A549 (cell line): ENCODE results near the gene DLG4. TPM values are rescaled to one million over a fixed set of nuclear protein-coding genes. Genes with fewer than 3 reads are reported as not detected.
A peak's percentile ranks its signal among the peaks of the same experiment; 100 is the strongest.

ENCODE experiments used
- ATAC-seq, 2 experiments: fragments of 200-7000 bp in 1 of 2; fragments of >200 bp in 1 of 2; cut with Nextera tagmentation in 1 of 2; cut with Tn5 transposase in 1 of 2; 3 replicates each; pipeline versions ENCODE4 v1.8.0 to v1.9.1; 2018 to 2020; ENCODE audit warnings: mild to moderate bottlenecking in 1 of 2, moderate library complexity in 1 of 2
- CTCF ChIA-PET: fragments of 300-600 bp; sonication (Branson Sonifier 250); formaldehyde crosslinking; extraction: SDS; loops from one replicate; lab custom pipeline; 2021; ENCODE audit warnings: antibody characterized with exemption, inconsistent platforms; lab: Yijun Ruan, JAX
- POLR2A ChIA-PET: fragments of 350-600 bp; formaldehyde crosslinking; extraction: SDS; loops from one replicate; lab custom pipeline; 2021; ENCODE audit warnings: antibody characterized with exemption, inconsistent platforms; lab: Yijun Ruan, JAX
- DNase-seq, 2 experiments: peaks; one replicate each; pipeline versions ENCODE4 v3.0.0 to v3.0.0-alpha.2; 2011 to 2016; ENCODE audit warnings: low read depth in 1 of 2, low spot score in 1 of 2
- FAIRE-seq: peaks from 2 replicates; lab custom pipeline; 2011; peaks lifted over from hg19 to GRCh38; lab: Jason Lieb, UNC
- H3K27ac ChIP-seq, 2 experiments: fragments of >200 bp; sonication (Bioruptor Twin); formaldehyde crosslinking; 3 replicates each; pipeline ENCODE4 v1.5.1; 2016 to 2017
- H3K4me1 ChIP-seq: fragments of >200 bp; sonication (Bioruptor Twin); formaldehyde crosslinking; 3 replicates; pipeline ENCODE4 v1.6.1; 2016
- H3K4me2 ChIP-seq: fragments of >200 bp; sonication (Bioruptor Twin); formaldehyde crosslinking; 3 replicates; pipeline ENCODE4 v1.6.1; 2016
- H3K4me3 ChIP-seq: fragments of >200 bp; sonication (Bioruptor Twin); formaldehyde crosslinking; 3 replicates; pipeline ENCODE4 v1.5.1; 2016
- H3K9me3 ChIP-seq: fragments of >200 bp; sonication (Bioruptor Twin); formaldehyde crosslinking; 3 replicates; pipeline ENCODE4 v1.6.1; 2016
- BHLHE40 ChIP-seq: IDR thresholded peaks from 2 replicates; pipeline ENCODE4 v1.6.1; 2012; ENCODE audit warnings: low read depth, low read length, inconsistent platforms
- CHD2 ChIP-seq: fragments of 150-350 bp; IDR thresholded peaks from 2 replicates; pipeline ENCODE4 v1.6.1; 2014; ENCODE audit warnings: low read length; ENCODE audit not compliant: partially characterized antibody
- CHD4 ChIP-seq: fragments of 200-600 bp; sonication (generic); IDR thresholded peaks from 2 replicates; pipeline ENCODE4 v1.6.1; 2016; ENCODE audit warnings: antibody characterized with exemption, mild to moderate bottlenecking, borderline replicate concordance
- EP300 ChIP-seq, 2 experiments: fragments of >200 bp; sonication (Bioruptor Twin); formaldehyde crosslinking; IDR thresholded peaks; 2 replicates in 1 of 2; 3 replicates in 1 of 2; pipeline ENCODE4 v1.6.1; 2016 to 2017
- GATA3 ChIP-seq: IDR thresholded peaks from 2 replicates; pipeline ENCODE4 v1.6.1; 2012; ENCODE audit warnings: borderline replicate concordance
- HDAC2 ChIP-seq: fragments of 200-600 bp; sonication (generic); IDR thresholded peaks from 2 replicates; pipeline ENCODE4 v1.6.1; 2016
- JUN ChIP-seq, 2 experiments: fragments of >200 bp; sonication (Bioruptor Twin); formaldehyde crosslinking; IDR thresholded peaks; 2 replicates in 1 of 2; 3 replicates in 1 of 2; pipeline ENCODE4 v1.6.1; 2016 to 2017
- JUNB ChIP-seq: fragments of >200 bp; sonication (Bioruptor Twin); formaldehyde crosslinking; IDR thresholded peaks from 2 replicates; pipeline ENCODE4 v1.6.1; 2016
- KDM1A ChIP-seq: fragments of 200-600 bp; sonication (generic); IDR thresholded peaks from 2 replicates; pipeline ENCODE4 v1.6.1; 2016; ENCODE audit warnings: low read depth, mild to moderate bottlenecking
- MAZ ChIP-seq: fragments of 150-350 bp; IDR thresholded peaks from 2 replicates; pipeline ENCODE4 v1.6.1; 2014; ENCODE audit warnings: antibody characterized with exemption, low read depth, low read length, borderline replicate concordance
- MYC ChIP-seq: IDR thresholded peaks from 2 replicates; pipeline ENCODE4 v1.6.1; 2012; ENCODE audit warnings: mild to moderate bottlenecking, inconsistent platforms, low read length, improper control_type of control experiment, borderline replicate concordance
- NFE2L2 ChIP-seq: fragments of 150-350 bp; conservative IDR thresholded peaks from 2 replicates; pipeline ENCODE4 v1.6.1; 2014; ENCODE audit warnings: low read length
- NPAS2 ChIP-seq: fragments of 250-450 bp; sonication (Bioruptor Pico); IDR thresholded peaks from 2 replicates; pipeline ENCODE4 v1.8.0; 2022; ENCODE audit warnings: mild to moderate bottlenecking, moderate library complexity, borderline replicate concordance
- PHF8 ChIP-seq: fragments of 200-600 bp; sonication (generic); IDR thresholded peaks from 2 replicates; pipeline ENCODE4 v1.6.1; 2016; ENCODE audit warnings: low read depth, mild to moderate bottlenecking, antibody characterized with exemption, moderate library complexity, borderline replicate concordance
- POLR2A ChIP-seq: IDR thresholded peaks from 2 replicates; pipeline ENCODE4 v1.6.1; 2012; ENCODE audit warnings: mild to moderate bottlenecking, low read length
- RFX5 ChIP-seq: fragments of 450-650 bp; IDR thresholded peaks from 2 replicates; pipeline ENCODE4 v1.7.1; 2014; ENCODE audit warnings: antibody characterized with exemption, mild to moderate bottlenecking, moderate library complexity
- RNF2 ChIP-seq: fragments of 200-600 bp; sonication (generic); IDR thresholded peaks from 2 replicates; pipeline ENCODE4 v1.6.1; 2016; ENCODE audit warnings: low read depth, mild to moderate bottlenecking, antibody characterized with exemption, moderate library complexity, borderline replicate concordance
- SMC3 ChIP-seq: fragments of >200 bp; sonication (Bioruptor Twin); formaldehyde crosslinking; IDR thresholded peaks from 3 replicates; pipeline ENCODE4 v1.6.1; 2018; ENCODE audit warnings: inconsistent platforms
- TP53 ChIP-seq: fragments of 250-450 bp; sonication (Bioruptor Pico); IDR thresholded peaks from 2 replicates; pipeline ENCODE4 v1.5.0; 2021; ENCODE audit warnings: mild to moderate bottlenecking, moderate library complexity
- ZNF302 ChIP-seq: fragments of 250-450 bp; sonication (Bioruptor Pico); IDR thresholded peaks from 2 replicates; pipeline ENCODE4 v1.9.0; 2021; ENCODE audit warnings: inconsistent platforms, mild to moderate bottlenecking, moderate library complexity
- WGBS: methylation state at CpG from one replicate; pipeline ENCODE4 v1.1.6; 2017; ENCODE audit errors: missing lambda C conversion rate; 5-methylcytosine and 5-hydroxymethylcytosine counted together
- polyA plus RNA-seq, 4 experiments: library from polyadenylated mRNA; depleted of rRNA in 3 of 4; stranded (reverse); fragments of >200 nt; fragmentation: RNase III in 1 of 4; extraction: RNeasy Plus Mini Kit Qiagen cat#74134 plus additional on column Dnase treatment in 1 of 4; gene quantifications; 2 replicates in 3 of 4; 3 replicates in 1 of 4; pipeline ENCODE4 v1.2.3, GENCODE V29; 2011 to 2017
- TF ChIP-seq, protein P1 (sequence below): IDR thresholded peaks from 2 replicates; pipeline ENCODE4 v1.6.1; 2012
- TF ChIP-seq, protein P2 (sequence below): IDR thresholded peaks from 2 replicates; pipeline ENCODE4 v1.6.1; 2012
- TF ChIP-seq, protein P3 (sequence below): fragments of >200 bp; sonication (Bioruptor Twin); formaldehyde crosslinking; IDR thresholded peaks from 3 replicates; pipeline ENCODE4 v1.6.1; 2016
- TF ChIP-seq, protein P4 (sequence below): fragments of 250-450 bp; sonication (Bioruptor Pico); IDR thresholded peaks from 2 replicates; pipeline ENCODE4 v1.5.0; 2021; ENCODE audit warnings: mild to moderate bottlenecking, moderate library complexity, borderline replicate concordance
- TF ChIP-seq, protein P5 (sequence below): fragments of 150-350 bp; IDR thresholded peaks from 2 replicates; pipeline ENCODE4 v1.6.1; 2014; ENCODE audit warnings: low read depth, mild to moderate bottlenecking, low read length
- TF ChIP-seq, protein P6 (sequence below): fragments of 250-450 bp; sonication (Bioruptor Pico); IDR thresholded peaks from 2 replicates; pipeline ENCODE4 v1.5.0; 2020; ENCODE audit warnings: low read depth, mild to moderate bottlenecking, moderate library complexity

Gene DLG4
- polyA plus RNA-seq, 2 of the 4 experiments (the other 2 are of a cell fraction), result 8.3 to 21.3 TPM

DNA sequence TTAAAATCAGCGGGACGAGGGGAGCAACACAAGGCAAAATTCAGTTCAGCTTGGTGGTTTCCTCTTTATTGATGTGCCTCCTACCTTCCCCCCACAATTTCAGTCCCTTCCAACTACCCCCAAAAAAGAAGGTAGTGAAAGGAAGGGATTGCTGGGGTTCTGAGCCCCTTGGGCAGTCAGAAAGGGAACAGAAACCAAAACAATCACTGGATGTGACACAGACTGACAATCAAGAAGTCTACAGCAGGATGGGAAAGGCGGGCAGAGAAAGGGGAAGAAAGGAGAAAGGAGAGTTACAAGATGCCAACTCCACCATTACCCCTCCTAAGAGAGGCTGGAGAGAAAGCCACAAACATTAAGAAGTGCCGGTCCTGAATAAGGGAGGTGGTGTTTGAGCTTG is 20.7 kb upstream of the DLG4 start:
- WGBS, result 42% methylated on average over 4 of the region's 4 CpGs
- CTCF ChIA-PET, result interaction anchor here (0.9 to 17.3 kb wide), 8 partner anchors 9 to 63 kb away, joined by 3 to 169 read pairs (median 9); partner anchors contain the start of genes ACADVL, CTDNEP1, DLG4 and ELP5

DNA sequence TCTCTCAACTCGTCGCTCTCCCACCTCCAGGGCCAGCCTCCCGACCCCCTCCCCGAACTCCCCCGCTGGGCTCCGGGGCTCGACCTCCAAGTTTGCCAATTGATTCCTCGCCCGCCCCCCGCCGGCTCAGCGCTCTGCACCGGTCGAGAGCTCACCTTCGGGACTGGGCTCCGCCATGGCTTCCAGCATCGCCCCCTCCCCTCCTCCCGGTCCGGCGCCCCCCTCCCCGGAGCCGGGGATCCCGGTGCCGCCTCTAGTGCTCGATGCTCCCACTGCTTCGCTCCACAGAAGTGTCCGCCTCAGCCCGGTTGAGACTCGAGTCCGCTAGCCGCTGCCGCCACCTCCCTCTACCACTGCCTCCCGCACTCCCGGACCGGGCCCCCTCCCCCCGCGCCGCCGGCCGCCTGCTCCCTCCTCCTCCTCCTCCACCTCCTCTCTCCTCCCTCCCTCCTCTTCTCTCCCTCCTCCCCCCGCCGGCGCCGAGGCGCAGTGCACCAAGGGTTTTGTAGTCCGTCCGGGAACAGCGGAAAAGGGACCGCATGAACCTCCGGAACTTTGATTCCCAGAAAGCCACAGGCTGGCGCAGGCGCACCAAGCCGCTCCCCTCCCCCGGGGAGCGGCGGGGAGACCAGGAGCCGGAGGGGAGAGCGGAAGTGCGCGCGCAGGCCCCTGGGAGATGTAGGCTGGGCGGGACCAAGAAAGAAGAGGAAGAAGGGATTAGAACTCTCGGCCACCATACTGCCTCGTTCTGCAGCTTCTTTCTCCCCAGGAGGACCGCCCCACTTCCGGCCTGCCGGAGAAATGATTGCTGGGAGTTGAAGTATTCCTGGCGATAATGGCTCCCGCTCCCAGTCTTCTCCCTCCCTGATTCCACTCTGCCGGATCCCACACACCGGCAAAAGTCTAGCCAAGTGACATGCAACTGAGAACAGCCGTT is 19.7 kb upstream of the DLG4 start, which contains the start of gene PHF23:
TSS of gene PHF23 (minus strand) at position 367 of the 937 bp plus-strand sequence. CDS start at position 189, 178 bp downstream.
- TF ChIP-seq MYC, result peak; percentile 75; the same call in 1 of the 2 replicates
- peak; percentile 73 to 81; a peak in 3 of 5 replicates for TF ChIP-seq JUN (IDR thresholded peaks at IDR 0.05)
- TF ChIP-seq, protein P1, sequence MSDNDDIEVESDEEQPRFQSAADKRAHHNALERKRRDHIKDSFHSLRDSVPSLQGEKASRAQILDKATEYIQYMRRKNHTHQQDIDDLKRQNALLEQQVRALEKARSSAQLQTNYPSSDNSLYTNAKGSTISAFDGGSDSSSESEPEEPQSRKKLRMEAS, result peak; percentile 52
- peak; percentile 97 for TF ChIP-seq MAZ
- no peak for TF ChIP-seq TP53 (CRISPR knock-in tag)
- peak; percentile 70 for TF ChIP-seq POLR2A
- peak; percentile 49 for TF ChIP-seq CHD2
- TF ChIP-seq, protein P2, sequence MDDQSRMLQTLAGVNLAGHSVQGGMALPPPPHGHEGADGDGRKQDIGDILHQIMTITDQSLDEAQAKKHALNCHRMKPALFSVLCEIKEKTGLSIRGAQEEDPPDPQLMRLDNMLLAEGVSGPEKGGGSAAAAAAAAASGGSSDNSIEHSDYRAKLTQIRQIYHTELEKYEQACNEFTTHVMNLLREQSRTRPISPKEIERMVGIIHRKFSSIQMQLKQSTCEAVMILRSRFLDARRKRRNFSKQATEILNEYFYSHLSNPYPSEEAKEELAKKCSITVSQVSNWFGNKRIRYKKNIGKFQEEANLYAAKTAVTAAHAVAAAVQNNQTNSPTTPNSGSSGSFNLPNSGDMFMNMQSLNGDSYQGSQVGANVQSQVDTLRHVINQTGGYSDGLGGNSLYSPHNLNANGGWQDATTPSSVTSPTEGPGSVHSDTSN, result no peak; the same call in 1 of the 2 replicates
- POLR2A ChIA-PET, result interaction anchor here (0.6 to 6.9 kb wide), 4 partner anchors 12 to 19 kb away, joined by 3 to 63 read pairs (median 4); partner anchors contain the start of genes ACADVL, CTDNEP1, DLG4 and ELP5
- FAIRE-seq (no peak), ATAC-seq (peak; percentile 54 to 79), DNase-seq (peak; percentile 100)
- WGBS, result 1% methylated on average over 44 of the region's 72 CpGs
- CTCF ChIA-PET, result interaction anchor here (0.9 to 17.3 kb wide), 7 partner anchors 10 to 61 kb away, joined by 3 to 169 read pairs (median 11); partner anchors contain the start of genes ACADVL, DLG4 and SLC2A4
- H3K4me1 ChIP-seq, result peaks cover 52% of the 10 kb centered on the region
- peak within 1 kb of the TSS; percentile 99 for H3K4me3 ChIP-seq
- no peaks in the 10 kb centered on the region for H3K9me3 ChIP-seq
- peak within 1 kb of the TSS; percentile 98 to 100 for H3K27ac ChIP-seq
- peak within 1 kb of the TSS; percentile 97 for H3K4me2 ChIP-seq

More for the DNA sequence above, 20.7 kb upstream of the DLG4 start:
- FAIRE-seq (no peak), DNase-seq (no peak), ATAC-seq (no peak)
- peak overlapping the region; percentile 20; the same call in 1 of the 3 replicates for H3K4me3 ChIP-seq
- peaks cover 44% of the 10 kb centered on the region for H3K4me1 ChIP-seq
- H3K27ac ChIP-seq, result peak overlapping the region; percentile 18 to 54; a peak in 4 of 6 replicates
- POLR2A ChIA-PET, result no interaction called here
- TF ChIP-seq, protein P3, sequence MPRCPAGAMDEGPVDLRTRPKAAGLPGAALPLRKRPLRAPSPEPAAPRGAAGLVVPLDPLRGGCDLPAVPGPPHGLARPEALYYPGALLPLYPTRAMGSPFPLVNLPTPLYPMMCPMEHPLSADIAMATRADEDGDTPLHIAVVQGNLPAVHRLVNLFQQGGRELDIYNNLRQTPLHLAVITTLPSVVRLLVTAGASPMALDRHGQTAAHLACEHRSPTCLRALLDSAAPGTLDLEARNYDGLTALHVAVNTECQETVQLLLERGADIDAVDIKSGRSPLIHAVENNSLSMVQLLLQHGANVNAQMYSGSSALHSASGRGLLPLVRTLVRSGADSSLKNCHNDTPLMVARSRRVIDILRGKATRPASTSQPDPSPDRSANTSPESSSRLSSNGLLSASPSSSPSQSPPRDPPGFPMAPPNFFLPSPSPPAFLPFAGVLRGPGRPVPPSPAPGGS, result no peak
- TF ChIP-seq RNF2 (no peak), EP300 (IDR thresholded peaks at IDR 0.05) (no peak), SMC3 (no peak), KDM1A (no peak), JUNB (no peak), CHD4 (no peak), ZNF302 (no peak), GATA3 (no peak), PHF8 (no peak), NPAS2 (CRISPR knock-in tag) (no peak), HDAC2 (no peak), BHLHE40 (no peak), NFE2L2 (no peak), TP53 (CRISPR knock-in tag) (no peak), CHD2 (no peak), RFX5 (no peak)
- TF ChIP-seq, protein P4, sequence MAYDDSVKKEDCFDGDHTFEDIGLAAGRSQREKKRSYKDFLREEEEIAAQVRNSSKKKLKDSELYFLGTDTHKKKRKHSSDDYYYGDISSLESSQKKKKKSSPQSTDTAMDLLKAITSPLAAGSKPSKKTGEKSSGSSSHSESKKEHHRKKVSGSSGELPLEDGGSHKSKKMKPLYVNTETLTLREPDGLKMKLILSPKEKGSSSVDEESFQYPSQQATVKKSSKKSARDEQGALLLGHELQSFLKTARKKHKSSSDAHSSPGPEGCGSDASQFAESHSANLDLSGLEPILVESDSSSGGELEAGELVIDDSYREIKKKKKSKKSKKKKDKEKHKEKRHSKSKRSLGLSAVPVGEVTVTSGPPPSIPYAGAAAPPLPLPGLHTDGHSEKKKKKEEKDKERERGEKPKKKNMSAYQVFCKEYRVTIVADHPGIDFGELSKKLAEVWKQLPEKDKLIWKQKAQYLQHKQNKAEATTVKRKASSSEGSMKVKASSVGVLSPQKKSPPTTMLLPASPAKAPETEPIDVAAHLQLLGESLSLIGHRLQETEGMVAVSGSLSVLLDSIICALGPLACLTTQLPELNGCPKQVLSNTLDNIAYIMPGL (CRISPR knock-in tag), result no peak
- TF ChIP-seq, protein P5, sequence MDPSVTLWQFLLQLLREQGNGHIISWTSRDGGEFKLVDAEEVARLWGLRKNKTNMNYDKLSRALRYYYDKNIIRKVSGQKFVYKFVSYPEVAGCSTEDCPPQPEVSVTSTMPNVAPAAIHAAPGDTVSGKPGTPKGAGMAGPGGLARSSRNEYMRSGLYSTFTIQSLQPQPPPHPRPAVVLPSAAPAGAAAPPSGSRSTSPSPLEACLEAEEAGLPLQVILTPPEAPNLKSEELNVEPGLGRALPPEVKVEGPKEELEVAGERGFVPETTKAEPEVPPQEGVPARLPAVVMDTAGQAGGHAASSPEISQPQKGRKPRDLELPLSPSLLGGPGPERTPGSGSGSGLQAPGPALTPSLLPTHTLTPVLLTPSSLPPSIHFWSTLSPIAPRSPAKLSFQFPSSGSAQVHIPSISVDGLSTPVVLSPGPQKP, result no peak
- TF ChIP-seq, protein P6, sequence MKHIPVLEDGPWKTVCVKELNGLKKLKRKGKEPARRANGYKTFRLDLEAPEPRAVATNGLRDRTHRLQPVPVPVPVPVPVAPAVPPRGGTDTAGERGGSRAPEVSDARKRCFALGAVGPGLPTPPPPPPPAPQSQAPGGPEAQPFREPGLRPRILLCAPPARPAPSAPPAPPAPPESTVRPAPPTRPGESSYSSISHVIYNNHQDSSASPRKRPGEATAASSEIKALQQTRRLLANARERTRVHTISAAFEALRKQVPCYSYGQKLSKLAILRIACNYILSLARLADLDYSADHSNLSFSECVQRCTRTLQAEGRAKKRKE (CRISPR knock-in tag), result no peak
- peak overlapping the region; percentile 97 for H3K4me2 ChIP-seq
- H3K9me3 ChIP-seq, result no peaks in the 10 kb centered on the region
